ENCODE measurements around the gene MEDAG.

DNA sequence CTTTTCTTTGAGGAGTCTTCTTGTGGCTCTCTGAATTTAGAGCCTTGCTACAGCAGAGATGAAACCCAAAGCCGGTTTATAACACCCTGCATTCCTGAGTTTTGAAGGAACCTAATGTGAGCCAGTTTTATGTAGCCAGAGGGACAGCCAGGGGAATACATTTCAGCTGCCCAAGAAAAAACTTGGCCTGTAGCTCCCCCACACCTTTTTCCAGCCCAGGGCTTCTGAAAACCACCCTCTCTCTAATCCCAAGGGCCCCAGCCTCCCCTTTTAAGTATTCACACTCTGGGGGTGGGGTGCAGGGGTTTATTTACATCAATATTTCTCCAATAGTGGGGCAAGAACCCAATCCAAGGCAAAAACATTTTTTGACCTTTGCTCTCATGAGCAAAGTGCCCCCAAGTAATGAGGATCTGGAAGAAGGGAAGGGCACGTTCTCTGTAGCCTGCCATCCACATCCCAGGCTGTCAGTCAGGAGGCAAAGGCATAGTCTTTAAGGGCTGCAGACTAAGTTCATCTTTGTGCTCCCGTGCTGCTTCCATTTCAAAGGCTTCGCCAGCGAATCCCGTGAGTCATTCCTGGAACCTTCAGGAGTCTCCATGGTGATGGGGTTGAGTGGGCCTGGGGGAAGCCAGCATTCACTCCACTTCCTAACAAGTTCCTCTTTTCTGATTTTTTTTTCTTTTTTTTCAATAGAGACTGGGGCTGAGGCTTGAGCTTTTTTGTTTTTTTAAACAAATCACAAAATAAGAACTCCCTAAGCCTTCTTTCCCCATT is 33.2 kb upstream of the MEDAG start:
- TF ChIP-seq, protein P1, sequence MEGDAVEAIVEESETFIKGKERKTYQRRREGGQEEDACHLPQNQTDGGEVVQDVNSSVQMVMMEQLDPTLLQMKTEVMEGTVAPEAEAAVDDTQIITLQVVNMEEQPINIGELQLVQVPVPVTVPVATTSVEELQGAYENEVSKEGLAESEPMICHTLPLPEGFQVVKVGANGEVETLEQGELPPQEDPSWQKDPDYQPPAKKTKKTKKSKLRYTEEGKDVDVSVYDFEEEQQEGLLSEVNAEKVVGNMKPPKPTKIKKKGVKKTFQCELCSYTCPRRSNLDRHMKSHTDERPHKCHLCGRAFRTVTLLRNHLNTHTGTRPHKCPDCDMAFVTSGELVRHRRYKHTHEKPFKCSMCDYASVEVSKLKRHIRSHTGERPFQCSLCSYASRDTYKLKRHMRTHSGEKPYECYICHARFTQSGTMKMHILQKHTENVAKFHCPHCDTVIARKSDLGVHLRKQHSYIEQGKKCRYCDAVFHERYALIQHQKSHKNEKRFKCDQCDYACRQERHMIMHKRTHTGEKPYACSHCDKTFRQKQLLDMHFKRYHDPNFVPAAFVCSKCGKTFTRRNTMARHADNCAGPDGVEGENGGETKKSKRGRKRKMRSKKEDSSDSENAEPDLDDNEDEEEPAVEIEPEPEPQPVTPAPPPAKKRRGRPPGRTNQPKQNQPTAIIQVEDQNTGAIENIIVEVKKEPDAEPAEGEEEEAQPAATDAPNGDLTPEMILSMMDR (IDR thresholded peaks at IDR 0.05), result no peak
- no peak for TF ChIP-seq POLR2A (IDR thresholded peaks at IDR 0.05)
